Adrenal gland (tissue), 12 donors: ENCODE results near the gene EXD3. TPM values are rescaled to one million over a fixed set of nuclear protein-coding genes. Genes with fewer than 3 reads are reported as not detected.

Experiments
- DNase-seq, 7 donors: peaks; one replicate each; pipeline ENCODE4 v3.0.0-alpha.2; 2019 to 2020
- H3K27ac ChIP-seq, 5 donors: fragments of 200-600 bp; sonication (generic) in 4 of 5; 1 replicate in 3 of 5; 2 replicates in 2 of 5; pipeline versions ENCODE4 v1.5.1 to v1.8.0; 2016 to 2020; ENCODE audit warnings: mild to moderate bottlenecking in 1 of 5
- H3K27me3 ChIP-seq: fragments of 200-600 bp; 2 replicates; pipeline ENCODE4 v1.8.0; 2021
- H3K36me3 ChIP-seq, 2 donors: fragments of 200-600 bp; replicated peaks in 1 of 2; 1 replicate in 1 of 2; 2 replicates in 1 of 2; pipeline versions ENCODE4 v1.5.1 to v1.8.0; 2018 to 2022
- H3K4me1 ChIP-seq, 2 donors: fragments of 200-600 bp; replicated peaks in 1 of 2; 1 replicate in 1 of 2; 2 replicates in 1 of 2; pipeline versions ENCODE4 v1.5.1 to v1.8.0; 2018 to 2021
- H3K4me3 ChIP-seq, 4 donors: fragments of 200-600 bp; sonication (generic) in 3 of 4; one replicate each; pipeline ENCODE4 v1.5.1; 2016 to 2018
- H3K9me3 ChIP-seq, 3 donors: fragments of 200-600 bp; sonication (generic) in 1 of 3; replicated peaks in 1 of 3; 1 replicate in 2 of 3; 2 replicates in 1 of 3; pipeline versions ENCODE4 v1.5.1 to v1.8.0; 2016 to 2021
- CTCF ChIP-seq, 6 experiments: fragments of 450-650 bp in 4 of 6; fragments of 200-600 bp in 2 of 6; sonication (generic) in 1 of 6; IDR thresholded peaks; 1 replicate in 5 of 6; 2 replicates in 1 of 6; pipeline versions ENCODE4 v1.5.1 to v1.8.0; 2016 to 2021; ENCODE audit warnings: antibody characterized with exemption in 6 of 6, mild to moderate bottlenecking in 2 of 6, moderate library complexity in 1 of 6
- POLR2A ChIP-seq, 2 donors: fragments of 450-650 bp; IDR thresholded peaks; one replicate each; pipeline ENCODE4 v1.6.1; 2017; ENCODE audit warnings: antibody characterized with exemption in 2 of 2, mild to moderate bottlenecking in 2 of 2, moderate library complexity in 1 of 2
- WGBS, 4 donors: extraction: QIAGEN DNeasy Blood & Tissue Kit in 2 of 4; methylation state at CpG; one replicate each; pipeline versions ENCODE4 v1.1.5 to v1.1.7; 2013 to 2017; 5-methylcytosine and 5-hydroxymethylcytosine counted together
- intact Hi-C, 2 donors: fragments of 100-400 bp; cut with DNase I; formaldehyde crosslinking; loops; one replicate each; pipeline versions ENCODE4 v1.14.1 to v1.15.0; 2022 to 2023
- polyA plus RNA-seq, 3 donors: library from polyadenylated mRNA; stranded (reverse); fragments of 200-250 nt in 2 of 3; fragments of 350-450 nt in 1 of 3; fragmentation: Illumina TruSeq in 1 of 3; extraction: RNeasy Lipid Tissue Mini Kit (QIAGEN cat#74804) in 1 of 3; gene quantifications; one replicate each; pipeline ENCODE4 v1.2.3, GENCODE V29; 2013 to 2014
- total RNA-seq, 9 donors: library from RNA; depleted of rRNA in 4 of 9; stranded (reverse); fragments of >200 nt in 4 of 9; fragments of 120-200 nt in 1 of 9; fragmentation: NEBNext Ultra II Directional in 1 of 9; extraction: Animal tissue kit (Norgen Biotek cat#: 25700) in 1 of 9; gene quantifications; one replicate each; pipeline versions ENCODE4 v1.1.0 to v1.2.4, GENCODE V29; 2013 to 2023
- donor health status: healthy with polysubstance abuse.
- donor health status: Bipolar disorder and iron deficiency.
- donor health status: DM: yes; HTN: yes; CAD: no.
- donor health status: DM: no; HTN: no; CAD: no.
- donor health status: DM: no; HTN: no; CAD: no.
- donor health status: DM: yes; HTN: yes; CAD: no.

Gene EXD3
- total and polyA plus RNA-seq, 12 donors: 1.2 to 111 (median 23.9) TPM

GRCh38 chr9:137455359-137455991 lies 32.5 kb upstream of the EXD3 start:
- Histone ChIP-seq H3K36me3 (peaks cover 0 to 9% of the 10 kb centered on the region in 2 donors), H3K27me3 (no peaks in the 10 kb centered on the region), H3K4me1 (peaks cover 25 to 27% of the 10 kb centered on the region in 2 donors), H3K4me3 (no peak overlapping the region), H3K9me3 (no peaks in the 10 kb centered on the region), H3K27ac (peak overlapping the region in 1 of 5 donors; percentile 86)
- DNase-seq: peak in 4 of 7 donors; percentile 8 to 22 (median 18)
- TF ChIP-seq CTCF (IDR thresholded peaks at IDR 0.05) (no peak), POLR2A (IDR thresholded peaks at IDR 0.05) (no peak)
- 60 to 84% (median 81%) methylated on average over 6 to 18 of the region's 18 CpGs for WGBS, 4 donors
- intact Hi-C loops: no loop called here

GRCh38 chr9:137454597-137455358 lies 31.8 kb upstream of the EXD3 start:
- Histone ChIP-seq H3K4me1 (peaks cover 24 to 27% of the 10 kb centered on the region in 2 donors), H3K27ac (peak overlapping the region in 3 of 5 donors; percentile 43 to 86 (median 63)), H3K36me3 (peaks cover 0 to 9% of the 10 kb centered on the region in 2 donors), H3K4me3 (peak overlapping the region in 2 of 4 donors; percentile 34 to 54), H3K27me3 (no peaks in the 10 kb centered on the region), H3K9me3 (no peaks in the 10 kb centered on the region)
- DNase-seq: peak in 6 of 7 donors; percentile 54 to 74 (median 65)
- no peak for TF ChIP-seq CTCF (IDR thresholded peaks at IDR 0.05)
- intact Hi-C loops: no loop called here
- WGBS, 4 donors: 48 to 62% (median 55%) methylated on average over 20 to 30 of the region's 30 CpGs

- peak overlapping the region in 2 of 4 donors; percentile 34 to 54 for H3K4me3 ChIP-seq
- H3K27me3 ChIP-seq: no peaks in the 10 kb centered on the region
- H3K27ac ChIP-seq: peak overlapping the region in 3 of 5 donors; percentile 43 to 86 (median 63)
- H3K4me1 ChIP-seq: peaks cover 19 to 22% of the 10 kb centered on the region in 2 donors
- WGBS, 4 donors: 0 to 26% (median 14%) methylated on average over 1 to 22 of the region's 24 CpGs
- intact Hi-C loops: no loop called here
- peak in 6 of 7 donors; percentile 44 to 81 (median 72) for DNase-seq
- no peak for TF ChIP-seq POLR2A (IDR thresholded peaks at IDR 0.05)
- TF ChIP-seq CTCF (IDR thresholded peaks at IDR 0.05): no peak
- peaks cover 0 to 12% of the 10 kb centered on the region in 2 donors for H3K36me3 ChIP-seq
- H3K9me3 ChIP-seq: no peaks in the 10 kb centered on the region
Measured at GRCh38 chr9:137454145-137454596, 31.2 kb upstream of the EXD3 start.

GRCh38 chr9:137453643-137454081 lies 30.7 kb upstream of the EXD3 start:
- Histone ChIP-seq H3K36me3 (peaks cover 0 to 14% of the 10 kb centered on the region in 2 donors), H3K4me3 (peak overlapping the region in 1 of 4 donors; percentile 20), H3K9me3 (no peaks in the 10 kb centered on the region), H3K4me1 (peaks cover 17 to 21% of the 10 kb centered on the region in 2 donors), H3K27ac (no peak overlapping the region), H3K27me3 (no peaks in the 10 kb centered on the region)
- DNase-seq: peak; percentile 76 to 88 (median 78)
- WGBS, 4 donors: 15 to 31% (median 23%) methylated on average over 6 to 25 of the region's 25 CpGs
- intact Hi-C loops: no loop called here
- TF ChIP-seq CTCF (IDR thresholded peaks at IDR 0.05) (no peak), POLR2A (IDR thresholded peaks at IDR 0.05) (no peak)
